ENCODE results near the gene FAIM2.

DNA sequence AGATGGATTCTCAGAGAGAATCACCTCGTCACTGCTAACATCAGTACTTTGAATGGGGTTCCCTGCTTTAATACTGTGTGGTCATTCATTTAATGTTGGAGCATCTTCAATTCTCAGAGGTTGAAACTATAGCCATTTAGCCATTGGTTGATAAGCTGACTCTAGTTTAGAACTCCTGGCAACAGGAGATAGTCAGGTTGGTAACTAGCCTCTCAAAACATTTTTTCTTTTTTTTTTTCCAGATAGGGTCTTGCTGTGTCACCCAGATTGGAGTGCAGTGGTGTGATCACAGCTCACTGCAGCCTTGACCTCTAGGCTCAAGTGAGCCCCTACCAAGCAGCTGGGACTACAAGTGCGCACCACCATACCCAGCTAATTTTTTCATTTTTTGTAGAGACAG, 72.0 kb downstream of the FAIM2 start:
- TF ChIP-seq, protein P1, sequence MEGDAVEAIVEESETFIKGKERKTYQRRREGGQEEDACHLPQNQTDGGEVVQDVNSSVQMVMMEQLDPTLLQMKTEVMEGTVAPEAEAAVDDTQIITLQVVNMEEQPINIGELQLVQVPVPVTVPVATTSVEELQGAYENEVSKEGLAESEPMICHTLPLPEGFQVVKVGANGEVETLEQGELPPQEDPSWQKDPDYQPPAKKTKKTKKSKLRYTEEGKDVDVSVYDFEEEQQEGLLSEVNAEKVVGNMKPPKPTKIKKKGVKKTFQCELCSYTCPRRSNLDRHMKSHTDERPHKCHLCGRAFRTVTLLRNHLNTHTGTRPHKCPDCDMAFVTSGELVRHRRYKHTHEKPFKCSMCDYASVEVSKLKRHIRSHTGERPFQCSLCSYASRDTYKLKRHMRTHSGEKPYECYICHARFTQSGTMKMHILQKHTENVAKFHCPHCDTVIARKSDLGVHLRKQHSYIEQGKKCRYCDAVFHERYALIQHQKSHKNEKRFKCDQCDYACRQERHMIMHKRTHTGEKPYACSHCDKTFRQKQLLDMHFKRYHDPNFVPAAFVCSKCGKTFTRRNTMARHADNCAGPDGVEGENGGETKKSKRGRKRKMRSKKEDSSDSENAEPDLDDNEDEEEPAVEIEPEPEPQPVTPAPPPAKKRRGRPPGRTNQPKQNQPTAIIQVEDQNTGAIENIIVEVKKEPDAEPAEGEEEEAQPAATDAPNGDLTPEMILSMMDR (IDR thresholded peaks at IDR 0.05; ENCODE audit: borderline replicate concordance, extremely low read depth, low read length, poor library complexity, severe bottlenecking), result no peak
- TF ChIP-seq EZH2 (IDR thresholded peaks at IDR 0.05; ENCODE audit: borderline replicate concordance, low read depth, low read length, severe bottlenecking), result no peak
